Ectodermal cell (in vitro differentiated cells): Measurements from ENCODE around the gene ARL3.

Experiments used
- H3K27ac ChIP-seq: 2 replicates; pipeline ENCODE4 v1.7.0; 2013; ENCODE audit warnings: mild to moderate bottlenecking, low read depth, low read length; ENCODE audit not compliant: insufficient read depth, poor library complexity, severe bottlenecking
- H3K27me3 ChIP-seq: 2 replicates; pipeline ENCODE4 v1.7.0; 2013; ENCODE audit warnings: mild to moderate bottlenecking, low read length; ENCODE audit not compliant: insufficient read depth, control insufficient read depth, poor library complexity, severe bottlenecking
- H3K36me3 ChIP-seq: one replicate; pipeline ENCODE4 v1.7.0; 2013; ENCODE audit warnings: low read length; ENCODE audit not compliant: control insufficient read depth, insufficient read depth
- H3K4me1 ChIP-seq: one replicate; pipeline ENCODE4 v1.7.0; 2013; ENCODE audit warnings: low read length; ENCODE audit not compliant: control insufficient read depth, insufficient read depth
- H3K4me3 ChIP-seq: 2 replicates; pipeline ENCODE4 v1.7.0; 2013; ENCODE audit warnings: low read depth, low read length, control low read depth; ENCODE audit not compliant: insufficient read depth
- H3K9me3 ChIP-seq: 2 replicates; pipeline ENCODE4 v1.7.0; 2013; ENCODE audit warnings: mild to moderate bottlenecking, low read length, moderate library complexity; ENCODE audit not compliant: control insufficient read depth
- WGBS, 2 experiments: methylation state at CpG; one replicate each; pipeline ENCODE4 v1.1.7; 2013; ENCODE audit warnings: missing lambda C conversion rate in 2 of 2; 5-methylcytosine and 5-hydroxymethylcytosine counted together

ARL3 gene

DNA sequence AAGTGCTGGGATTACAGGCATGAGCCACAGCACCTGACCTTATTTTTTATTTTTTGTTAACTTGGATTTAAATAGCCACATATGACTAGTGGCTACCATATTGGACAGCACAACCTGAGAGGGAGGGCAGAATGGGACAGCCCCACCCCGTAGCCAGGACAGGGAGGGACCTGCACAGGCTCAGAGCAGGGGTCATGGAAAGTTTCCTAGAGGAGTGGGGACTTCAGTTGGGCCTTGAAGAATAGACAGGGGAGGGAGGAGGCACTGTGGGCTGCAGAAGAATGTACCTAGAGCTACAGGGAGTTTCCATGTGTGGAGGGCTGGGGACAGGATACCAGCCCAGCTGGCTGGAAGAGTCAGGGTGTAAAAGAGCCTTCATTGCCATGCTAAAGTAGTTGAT, 61.1 kb downstream of the ARL3 start:
- Histone ChIP-seq H3K4me1 (peaks cover 50% of the 10 kb centered on the region), H3K27me3 (no peaks in the 10 kb centered on the region), H3K36me3 (peaks cover 20% of the 10 kb centered on the region), H3K27ac (no peak overlapping the region), H3K9me3 (no peaks in the 10 kb centered on the region), H3K4me3 (no peak overlapping the region)
- 83 to 92% methylated on average over 1 of the region's 1 CpG for WGBS, 2 experiments

DNA sequence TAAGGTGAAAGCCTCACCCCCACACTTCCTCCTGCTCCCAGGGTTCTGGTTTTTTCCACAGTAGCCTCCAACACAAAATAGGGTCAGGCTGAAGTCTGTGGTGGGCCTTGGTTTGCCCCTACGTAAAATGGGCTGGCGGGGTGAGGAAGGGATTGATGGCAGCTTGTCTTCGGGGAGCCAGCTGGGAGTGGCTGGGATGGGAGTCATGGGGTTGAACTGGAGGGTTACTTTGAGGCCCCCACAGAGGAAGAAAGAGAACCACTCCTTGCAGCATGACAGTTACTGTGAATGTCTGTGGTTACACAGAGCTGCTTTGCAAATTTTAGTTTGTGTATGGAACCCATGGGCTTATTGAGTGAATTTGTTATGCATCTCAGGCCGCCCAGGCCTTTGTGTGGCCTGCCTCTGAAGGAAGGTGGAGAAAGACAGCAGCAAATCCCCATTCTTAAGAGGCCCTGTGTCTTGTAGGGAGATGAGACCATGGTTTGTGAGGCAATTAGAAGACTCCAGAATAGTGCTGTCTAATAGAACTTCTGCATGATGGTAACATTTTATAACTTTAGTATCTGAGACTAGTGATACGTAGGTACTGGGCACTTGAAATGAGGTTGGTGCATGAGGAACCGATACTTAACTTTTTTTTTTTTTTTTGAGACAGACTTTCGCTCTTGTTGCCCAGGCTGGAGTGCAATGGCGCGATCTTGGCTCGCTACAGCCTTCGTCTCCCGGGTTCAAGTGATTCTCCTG, 61.9 kb downstream of the ARL3 start:
- 85 to 86% methylated on average over 12 of the region's 12 CpGs for WGBS, 2 experiments
- peaks cover 20% of the 10 kb centered on the region for H3K36me3 ChIP-seq
- H3K9me3 ChIP-seq: no peaks in the 10 kb centered on the region
- no peaks in the 10 kb centered on the region for H3K27me3 ChIP-seq
- H3K4me3 ChIP-seq: no peak overlapping the region
- H3K4me1 ChIP-seq: peaks cover 57% of the 10 kb centered on the region
- no peak overlapping the region for H3K27ac ChIP-seq

DNA sequence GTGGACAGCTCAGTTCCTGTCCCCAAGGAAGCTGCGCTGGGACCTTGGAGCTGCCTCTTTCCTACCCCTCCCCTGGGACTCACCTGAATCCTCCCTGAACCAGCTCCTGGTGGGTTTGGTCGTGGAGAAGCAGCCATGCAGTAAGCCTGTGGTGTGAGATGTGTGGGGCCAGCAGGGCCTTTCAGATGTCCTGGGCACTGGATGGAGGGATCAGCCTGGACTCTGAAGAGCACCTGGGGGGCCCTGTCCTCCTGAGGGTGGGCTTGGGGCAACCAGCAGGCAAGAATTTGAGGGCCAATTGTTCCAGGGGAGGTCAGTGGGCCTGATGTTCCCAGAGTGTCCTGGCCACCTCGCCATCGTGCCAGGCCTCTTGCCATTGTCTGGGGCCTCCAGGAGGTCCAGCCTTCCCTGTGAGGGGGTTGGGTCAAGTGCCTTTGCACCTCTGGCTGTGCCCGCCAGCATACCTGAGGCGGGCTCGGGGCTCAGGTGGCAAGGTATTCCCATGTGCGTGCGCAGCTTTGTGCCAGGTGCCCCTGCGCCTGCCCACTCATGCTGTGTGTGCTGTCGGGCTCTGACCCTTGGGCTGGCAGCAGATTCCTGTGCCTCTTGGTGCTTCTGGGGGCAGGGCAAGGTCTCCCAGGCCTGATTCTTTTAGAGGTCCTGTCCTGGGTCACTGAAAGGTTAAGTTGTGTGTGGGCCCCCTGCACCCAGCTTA, 62.6 kb downstream of the ARL3 start:
- 85 to 90% methylated on average over 11 of the region's 11 CpGs for WGBS, 2 experiments
- peaks cover 62% of the 10 kb centered on the region for H3K4me1 ChIP-seq

DNA sequence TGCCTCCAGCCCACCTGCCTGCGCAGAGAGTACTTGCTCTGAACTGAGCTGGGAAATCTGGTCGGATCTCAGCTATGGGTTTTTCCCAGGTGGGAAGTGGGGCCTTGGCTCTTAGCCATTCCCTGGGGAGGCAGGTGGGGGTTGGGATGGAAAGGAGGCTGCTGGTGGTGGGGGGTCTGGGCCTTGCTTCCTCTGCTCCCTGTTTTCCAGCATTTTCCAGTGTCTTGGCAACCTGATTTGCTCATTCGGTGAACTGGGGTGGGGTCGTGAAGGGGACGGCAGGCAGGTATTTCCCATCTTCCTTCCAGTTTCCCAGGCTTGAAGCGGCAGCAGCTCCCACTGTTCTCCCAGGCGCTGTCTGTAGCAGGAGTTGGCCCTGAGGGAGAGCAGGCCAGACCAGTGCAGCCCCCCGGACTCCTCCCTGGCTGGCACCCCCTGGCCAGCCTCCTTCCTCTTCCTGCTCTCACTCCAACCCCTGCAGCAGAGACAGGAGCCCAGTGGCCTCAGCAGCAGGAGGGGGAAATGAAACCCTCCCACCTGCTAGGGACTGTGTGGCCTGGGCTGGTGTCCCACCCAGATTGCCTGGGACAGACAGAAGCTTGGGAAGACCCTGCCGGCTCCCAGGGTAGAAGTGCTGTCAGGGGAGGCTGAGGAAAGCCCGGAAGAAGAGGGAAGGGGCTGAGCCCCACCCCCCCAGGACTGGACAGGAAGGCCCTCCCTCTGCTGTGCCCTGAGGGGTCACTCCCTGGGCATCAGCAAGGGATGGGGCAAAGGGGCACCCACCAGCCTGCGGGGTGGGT, 63.3 kb downstream of the ARL3 start:
- Histone ChIP-seq H3K4me1 (peaks cover 62% of the 10 kb centered on the region), H3K4me3 (no peak overlapping the region), H3K27me3 (no peaks in the 10 kb centered on the region), H3K9me3 (no peaks in the 10 kb centered on the region), H3K27ac (no peak overlapping the region), H3K36me3 (peaks cover 12% of the 10 kb centered on the region)
- WGBS, 2 experiments: 89 to 91% methylated on average over 11 of the region's 11 CpGs

More for the DNA sequence above, 62.6 kb downstream of the ARL3 start:
- H3K27me3 ChIP-seq: no peaks in the 10 kb centered on the region
- peaks cover 18% of the 10 kb centered on the region for H3K36me3 ChIP-seq
- no peak overlapping the region for H3K27ac ChIP-seq
- no peaks in the 10 kb centered on the region for H3K9me3 ChIP-seq
- H3K4me3 ChIP-seq: no peak overlapping the region

DNA sequence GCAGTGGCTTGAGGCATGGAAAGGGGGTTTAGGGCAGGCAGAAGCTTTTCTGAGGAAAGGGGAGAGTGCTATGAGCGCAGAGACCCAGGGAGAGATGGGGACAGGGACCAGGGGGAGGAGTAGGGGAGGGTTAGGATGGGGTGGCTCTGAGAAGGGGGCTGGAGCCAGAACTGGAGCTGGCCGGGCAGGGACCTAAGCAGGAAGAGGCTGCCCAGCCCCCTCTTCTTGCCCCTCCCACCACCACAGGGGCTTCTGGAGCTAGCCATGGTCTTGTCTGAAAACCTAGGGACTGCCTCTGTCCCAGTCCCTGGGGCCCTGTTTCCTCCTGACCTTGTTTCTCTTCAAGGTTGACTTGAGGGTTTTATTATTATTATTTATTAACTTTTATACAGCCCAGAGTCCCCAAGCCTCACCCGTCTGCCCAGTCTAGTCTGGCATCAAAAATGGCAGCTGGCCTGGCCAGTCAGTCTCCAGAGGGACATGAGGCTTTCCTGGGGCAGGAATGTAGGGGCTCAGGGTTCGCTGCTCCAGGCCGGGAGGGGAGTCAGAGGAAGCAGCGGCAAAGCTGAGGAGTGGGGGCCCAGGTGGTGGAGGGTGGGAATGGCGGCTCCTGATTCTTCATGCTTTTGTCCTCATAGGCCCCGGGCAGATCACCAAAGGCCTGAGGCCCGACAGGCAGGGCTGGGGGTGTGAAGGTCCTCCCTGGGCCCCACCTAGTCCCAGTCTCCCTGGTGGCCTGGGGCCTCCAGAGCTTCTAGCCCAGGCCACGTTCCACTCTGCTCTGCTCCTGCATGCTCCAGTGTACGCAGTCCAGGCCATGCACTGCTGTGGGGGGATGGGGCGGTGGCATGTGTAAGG, 64.2 kb downstream of the ARL3 start:
- peak overlapping the region; percentile 99 for H3K27ac ChIP-seq
- H3K4me1 ChIP-seq: peaks cover 62% of the 10 kb centered on the region
- peak overlapping the region; percentile 29 for H3K4me3 ChIP-seq
- no peaks in the 10 kb centered on the region for H3K9me3 ChIP-seq
- no peaks in the 10 kb centered on the region for H3K27me3 ChIP-seq
- peaks cover 6% of the 10 kb centered on the region for H3K36me3 ChIP-seq
- WGBS, 2 experiments: 63 to 65% methylated on average over 12 of the region's 12 CpGs

DNA sequence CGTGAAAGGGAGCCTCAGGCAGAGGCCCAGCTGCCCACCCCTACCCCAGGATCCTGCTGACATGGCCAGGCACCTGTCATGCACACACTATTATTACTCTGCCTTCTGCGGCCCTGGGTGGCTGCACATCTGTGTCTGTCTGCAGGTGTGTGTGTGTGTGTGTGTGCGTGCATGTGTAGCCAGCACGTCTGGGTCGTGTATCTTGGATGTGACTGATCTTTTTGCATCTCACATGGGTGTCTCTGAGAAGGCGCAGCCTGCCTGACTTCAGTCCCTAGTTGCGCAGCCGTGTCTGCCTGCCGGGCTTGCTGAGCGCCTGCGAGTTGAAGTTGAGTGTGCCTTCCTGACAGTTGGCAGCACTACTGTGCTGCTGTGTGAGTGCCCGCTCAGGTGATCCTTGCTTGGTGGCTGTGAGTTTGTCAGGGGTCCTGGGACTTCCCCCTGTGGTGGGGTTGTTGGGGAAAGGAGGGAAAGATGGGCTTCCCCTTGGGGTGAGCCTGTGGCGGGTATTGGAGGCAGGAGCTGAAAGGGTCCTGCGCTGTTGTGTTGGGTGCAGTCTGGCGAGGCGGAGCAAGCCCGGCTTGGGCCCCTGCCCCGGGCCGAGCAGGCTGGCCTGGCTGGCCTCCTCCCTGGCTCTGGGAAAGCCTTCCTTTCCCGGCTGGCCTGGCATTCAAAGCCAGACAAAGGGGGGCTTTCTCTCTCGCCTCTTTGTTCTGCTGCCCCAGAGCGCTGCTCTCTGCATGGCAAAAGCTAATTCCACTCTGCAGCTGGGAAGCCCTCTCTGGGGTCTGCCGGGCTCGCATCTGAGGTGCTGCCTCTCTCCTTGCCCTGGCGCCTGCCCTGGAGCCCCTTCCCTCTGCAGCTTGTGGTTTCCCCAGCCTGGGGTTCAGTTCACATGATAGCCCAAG, 65.1 kb downstream of the ARL3 start:
- Histone ChIP-seq H3K9me3 (no peaks in the 10 kb centered on the region), H3K36me3 (no peaks in the 10 kb centered on the region), H3K4me1 (peaks cover 62% of the 10 kb centered on the region), H3K27ac (peak overlapping the region; percentile 99), H3K27me3 (no peaks in the 10 kb centered on the region), H3K4me3 (peak overlapping the region; percentile 29)
- 40 to 43% methylated on average over 25 of the region's 25 CpGs for WGBS, 2 experiments

DNA sequence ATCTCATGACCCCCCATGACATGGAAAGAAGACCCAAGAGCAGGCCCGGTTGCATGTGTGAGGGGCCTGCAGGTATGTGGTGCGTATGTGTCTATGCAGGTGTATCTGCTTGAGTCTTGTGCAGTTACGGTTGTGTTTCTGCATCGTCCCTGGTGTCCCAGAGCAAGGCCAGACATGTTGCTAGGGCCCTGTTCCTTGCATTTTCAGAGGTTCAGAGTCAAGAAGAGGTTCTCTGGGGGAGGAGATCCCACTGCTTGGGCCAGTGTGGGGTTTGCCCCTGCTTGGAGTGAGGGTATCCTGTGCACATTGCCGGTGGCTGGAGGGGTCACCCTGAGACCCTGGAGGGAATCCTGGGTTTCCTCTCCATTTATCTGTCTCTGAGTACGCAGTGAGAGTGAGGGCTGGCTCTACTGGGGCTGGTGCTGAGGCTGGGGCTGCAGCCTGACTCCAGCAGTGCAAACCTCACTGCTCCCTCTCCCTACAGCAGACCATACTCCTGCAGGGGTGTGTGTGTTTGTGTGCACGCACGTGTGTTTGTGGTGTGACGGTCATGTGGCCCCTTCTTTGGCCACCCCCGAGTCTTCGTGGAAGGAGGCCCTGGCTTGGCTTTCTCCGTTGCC, 65.8 kb downstream of the ARL3 start:
- no peaks in the 10 kb centered on the region for H3K27me3 ChIP-seq
- H3K36me3 ChIP-seq: no peaks in the 10 kb centered on the region
- WGBS, 2 experiments: 83 to 85% methylated on average over 12 of the region's 12 CpGs
- peaks cover 62% of the 10 kb centered on the region for H3K4me1 ChIP-seq
- peak overlapping the region; percentile 29 for H3K4me3 ChIP-seq
- H3K9me3 ChIP-seq: no peaks in the 10 kb centered on the region
- H3K27ac ChIP-seq: peak overlapping the region; percentile 99

DNA sequence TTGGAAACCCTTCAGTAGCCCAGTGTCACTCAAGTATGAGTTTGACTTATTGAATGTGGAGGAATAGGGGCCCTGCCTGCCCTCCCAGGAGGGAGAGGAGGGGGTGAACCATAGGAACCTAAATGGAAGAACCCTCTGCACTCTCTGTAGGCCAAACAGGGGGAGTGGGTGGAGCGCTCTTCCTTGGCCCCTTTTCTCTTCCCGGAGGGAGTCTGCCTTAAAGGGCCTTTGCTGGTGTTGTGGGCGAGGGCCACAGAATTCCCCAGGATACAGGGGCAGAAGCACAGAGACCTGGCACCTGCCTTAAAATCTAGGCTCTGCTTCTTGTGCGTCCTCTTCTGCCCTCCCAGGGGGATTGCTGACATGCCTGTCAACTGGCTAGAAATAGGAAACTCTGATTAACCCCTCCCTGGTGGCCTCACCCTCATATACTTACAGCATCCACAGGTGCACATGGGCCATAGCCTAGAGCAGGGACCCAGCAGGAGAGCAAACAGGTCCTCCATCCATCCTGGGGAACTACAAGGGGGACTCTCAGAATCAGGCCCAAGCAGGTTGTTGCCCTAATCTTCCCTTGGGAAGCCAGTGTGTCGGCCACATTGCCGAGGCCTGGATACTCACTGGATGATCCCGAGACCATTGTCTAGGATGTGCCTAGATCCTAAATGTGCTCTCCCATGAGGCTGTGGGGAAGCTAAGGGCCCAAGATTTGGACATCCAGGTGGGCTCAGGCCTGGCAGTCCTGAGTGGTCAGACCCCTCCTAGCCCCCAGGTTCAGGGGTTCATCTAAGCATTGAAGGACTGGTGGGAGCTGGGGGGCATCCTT, 66.5 kb downstream of the ARL3 start:
- WGBS, 2 experiments: 62 to 66% methylated on average over 7 of the region's 7 CpGs
- Histone ChIP-seq H3K4me3 (peak overlapping the region; percentile 85), H3K4me1 (peaks cover 57% of the 10 kb centered on the region), H3K9me3 (no peaks in the 10 kb centered on the region), H3K36me3 (no peaks in the 10 kb centered on the region), H3K27me3 (no peaks in the 10 kb centered on the region), H3K27ac (no peak overlapping the region)
